Choroid plexus epithelial cell (primary cell): ENCODE results near the gene RTF2.

Experiments used
- DNase-seq: peaks from one replicate; pipeline ENCODE4 v3.0.0-alpha.2; 2010; ENCODE audit warnings: low read depth
- H3K4me3 ChIP-seq: 2 replicates; pipeline ENCODE4 v1.5.1; 2011; ENCODE audit warnings: low read depth, mild to moderate bottlenecking, control low read depth, low read length, moderate library complexity
- CTCF ChIP-seq: conservative IDR thresholded peaks from 2 replicates; pipeline ENCODE4 v1.5.1; 2011; ENCODE audit warnings: low read depth, mild to moderate bottlenecking, control low read depth, inconsistent platforms, low read length, moderate library complexity

Gene RTF2

GRCh38 chr20:56565511-56565910 is 97.1 kb downstream of the RTF2 start:
- DNase-seq = no peak
- no peak overlapping the region for H3K4me3 ChIP-seq
- TF ChIP-seq CTCF = no peak

GRCh38 chr20:56566621-56567020 is 98.2 kb downstream of the RTF2 start:
- TF ChIP-seq CTCF = no peak
- no peak overlapping the region for H3K4me3 ChIP-seq
- DNase-seq = no peak
